ENCODE results near the gene LIMS2.

The LIMS2 gene

DNA sequence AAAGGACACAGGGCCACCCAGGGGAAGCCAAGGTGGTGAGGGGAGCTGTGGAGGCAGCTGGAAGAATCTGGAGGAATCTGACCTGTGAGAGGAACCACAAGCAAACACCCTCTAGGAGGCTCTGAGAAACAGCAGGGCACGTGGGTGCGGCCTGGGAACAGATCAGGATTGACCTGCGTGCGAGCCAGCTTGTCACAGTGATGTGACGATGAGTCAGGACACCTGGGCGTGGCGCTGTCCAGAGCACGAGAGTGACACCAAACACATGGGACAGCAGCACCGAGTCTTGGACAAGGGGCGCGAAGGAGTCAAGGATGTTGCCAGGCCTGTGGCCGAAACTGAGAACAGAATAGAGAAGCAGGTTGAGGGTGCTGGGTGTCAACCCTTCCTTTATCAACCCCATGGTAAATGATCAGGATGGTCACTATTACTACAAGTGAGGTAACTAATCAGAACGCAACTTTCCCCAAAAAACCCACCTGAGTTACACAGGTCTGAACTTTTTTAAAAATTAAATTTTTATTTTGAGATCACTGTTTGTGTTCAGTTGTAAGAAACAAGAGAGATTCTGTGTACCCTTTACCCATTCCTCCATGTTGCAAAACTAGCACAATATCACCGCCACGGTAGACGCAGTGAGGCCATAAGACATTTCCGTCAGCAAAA is 25.3 kb upstream of the LIMS2 start:
- peak; percentile 68 for DNase-seq

- no peak for DNase-seq
Observed at GRCh38 chr2:127698553-127699355, 23.4 kb upstream of the LIMS2 start.

DNA sequence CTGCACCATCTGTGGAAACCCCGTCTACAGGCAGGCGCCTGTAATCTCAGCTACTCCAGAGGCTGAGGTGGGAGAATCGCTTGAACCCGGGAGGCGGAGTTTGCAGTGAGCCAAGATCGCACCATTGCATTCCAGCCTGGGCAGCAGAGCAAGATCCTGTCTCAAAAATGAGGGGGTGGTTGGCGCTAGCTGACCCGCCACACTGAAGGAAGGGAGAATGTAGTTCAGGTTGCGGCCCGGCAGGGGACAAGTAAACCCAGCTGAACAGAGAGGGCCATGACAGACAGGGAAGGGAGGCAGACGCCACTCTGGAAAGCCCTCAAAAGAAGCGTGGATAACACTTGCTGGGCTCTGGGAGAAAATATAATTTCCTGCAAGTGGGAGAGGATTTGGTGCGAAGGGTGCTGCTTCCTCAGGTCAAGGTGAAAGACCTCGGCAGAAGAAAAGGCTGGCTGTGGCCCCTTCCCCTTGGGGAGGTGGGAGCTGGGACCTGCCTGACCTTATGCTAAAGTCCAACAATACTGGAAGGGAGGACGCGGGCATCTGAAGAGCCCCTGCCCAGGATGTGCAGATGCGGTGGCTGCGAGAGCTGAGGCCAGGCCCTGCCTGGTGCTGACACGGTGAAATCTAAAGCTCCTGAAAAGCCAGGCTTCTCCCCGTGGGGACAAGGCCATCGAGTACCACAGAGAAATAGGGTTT is 22.3 kb upstream of the LIMS2 start:
- no peak for DNase-seq

GRCh38 chr2:127695491-127696472 is 20.5 kb upstream of the LIMS2 start:
- no peak for DNase-seq

DNA sequence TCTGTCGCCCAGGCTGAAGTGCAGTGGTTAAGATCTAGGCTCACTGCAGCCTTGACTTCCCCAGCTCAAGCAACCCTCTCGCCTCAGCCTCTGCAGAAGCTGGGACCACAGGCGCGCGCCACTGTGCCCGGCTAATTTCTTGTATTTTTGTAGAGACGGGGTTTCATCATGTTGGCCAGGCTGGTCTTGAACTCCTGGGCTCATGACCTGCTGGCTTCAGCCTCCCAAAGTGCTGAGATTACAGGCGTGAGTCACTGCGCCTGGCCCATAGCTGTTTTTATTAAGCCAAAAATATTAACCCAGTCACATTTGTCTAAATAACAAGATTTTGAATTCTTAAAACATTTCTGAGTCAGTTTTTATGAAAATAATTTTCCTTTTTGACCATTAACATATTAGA is 19.7 kb upstream of the LIMS2 start:
- no peak for DNase-seq

DNA sequence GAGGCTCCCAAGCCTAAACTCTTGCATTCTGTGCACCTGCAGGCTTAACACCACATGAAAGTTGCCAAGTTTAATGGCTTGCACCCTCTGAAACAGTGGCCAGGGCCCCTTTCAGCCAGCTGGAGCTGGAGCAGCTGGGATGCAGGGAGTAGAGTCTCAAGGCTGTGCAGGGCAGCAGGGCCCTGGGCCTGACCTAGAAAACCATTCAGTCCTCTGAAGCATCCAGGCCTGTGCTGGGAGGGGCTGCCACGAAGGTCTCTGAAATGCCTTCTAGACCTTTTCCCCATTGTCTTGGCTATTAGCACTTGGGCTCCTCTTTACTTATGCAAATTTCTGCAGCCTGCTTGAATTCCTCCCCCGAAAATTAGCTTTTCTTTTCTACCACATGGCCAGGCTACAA is 15.4 kb upstream of the LIMS2 start:
- DNase-seq, result no peak

GRCh38 chr2:127688405-127688804 is 13.1 kb upstream of the LIMS2 start:
- no peak for DNase-seq

DNA sequence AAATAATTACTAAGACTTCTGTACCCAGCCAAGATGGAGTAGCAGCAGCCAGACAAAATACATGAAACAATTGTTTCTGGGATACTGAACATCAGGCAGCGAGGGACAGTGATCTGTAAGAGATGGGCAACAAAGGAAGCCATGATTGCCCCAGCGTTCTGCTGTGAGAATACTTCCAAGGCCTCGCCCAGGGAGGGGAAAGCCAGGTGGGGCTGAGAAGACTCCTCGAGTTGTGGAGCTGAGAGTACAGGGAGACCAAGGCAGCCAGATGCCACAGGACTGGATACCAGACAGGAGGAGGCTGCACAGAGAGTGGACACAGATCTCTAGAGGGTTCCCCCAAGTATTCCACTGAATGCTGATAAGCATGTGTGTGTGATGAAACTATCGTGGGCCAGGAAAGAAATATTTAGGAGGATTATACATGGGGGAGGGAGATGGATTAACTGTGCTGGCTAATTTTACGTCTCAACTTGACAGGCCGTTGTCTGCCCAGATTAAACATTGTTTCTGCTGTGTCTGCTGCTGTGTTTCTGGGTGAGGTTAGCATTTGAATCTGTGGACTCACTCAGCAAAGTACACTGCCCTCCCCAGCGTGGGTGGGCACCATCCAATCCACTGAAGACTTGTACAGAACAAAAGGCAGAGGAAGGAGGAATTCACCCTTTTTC is 10.2 kb upstream of the LIMS2 start:
- no peak for DNase-seq

DNA sequence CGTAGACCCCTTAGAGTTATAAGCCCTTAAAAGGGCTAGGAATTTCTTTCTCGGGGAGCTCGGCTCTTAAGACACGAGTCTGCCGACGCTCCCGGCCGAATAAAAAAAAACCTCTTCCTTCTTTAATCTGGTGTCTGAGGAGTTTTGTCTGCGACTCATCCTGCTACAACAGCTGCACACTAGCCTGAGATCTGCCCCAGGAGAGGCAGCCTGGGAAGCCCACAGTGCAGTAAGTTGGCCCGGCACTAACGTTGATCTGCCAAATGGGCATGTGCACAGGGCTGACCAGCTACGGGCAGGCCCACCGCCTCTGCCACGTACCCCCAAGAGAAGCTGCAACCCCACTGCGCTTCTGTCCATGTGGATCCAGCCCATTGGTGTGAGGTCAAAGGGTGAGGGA is 8.4 kb upstream of the LIMS2 start:
- no peak for DNase-seq

GRCh38 chr2:127683056-127683455 is 7.7 kb upstream of the LIMS2 start:
- no peak for DNase-seq

DNA sequence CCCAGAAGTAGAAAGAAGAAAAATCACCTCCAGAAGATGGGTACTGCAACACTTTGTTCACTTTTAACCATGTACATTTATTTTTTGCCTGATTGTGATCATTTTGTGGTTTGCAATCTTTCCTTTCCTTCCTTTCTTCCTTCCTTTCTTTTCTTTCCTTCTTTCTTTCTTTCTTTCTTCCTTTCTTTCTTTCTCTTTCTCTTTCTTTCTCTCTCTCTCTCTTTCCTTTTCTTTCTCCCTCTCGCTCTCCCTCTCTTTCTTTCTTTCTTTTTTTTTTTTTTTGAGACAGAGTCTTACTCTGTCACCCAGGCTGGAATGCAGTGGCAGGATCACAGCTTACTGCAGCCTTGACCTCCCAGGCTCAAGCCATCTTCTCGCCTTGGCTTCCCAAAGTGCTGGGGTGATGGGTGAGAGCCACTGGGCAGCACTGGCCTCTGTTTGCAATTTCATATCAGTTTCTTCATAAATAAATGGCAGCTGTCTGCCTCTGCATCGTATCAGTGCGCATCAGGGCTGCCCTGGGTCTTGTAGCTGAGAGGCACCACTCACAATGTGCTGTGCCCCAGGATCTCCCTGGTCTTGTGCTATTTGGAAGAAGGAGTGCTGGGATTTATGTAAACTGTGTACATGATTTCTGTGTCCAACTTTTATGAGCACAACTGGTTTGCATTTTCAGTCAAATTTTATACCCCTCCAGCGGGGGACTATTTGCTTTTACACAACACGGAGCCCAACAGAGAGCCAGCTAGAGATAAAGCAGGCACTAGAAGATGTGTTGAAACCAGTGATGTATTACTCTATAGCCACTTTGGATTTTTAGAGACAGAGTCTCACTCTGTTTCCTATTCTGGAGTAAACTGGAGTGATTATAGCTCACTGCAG is 6.9 kb upstream of the LIMS2 start:
- no peak for DNase-seq

DNA sequence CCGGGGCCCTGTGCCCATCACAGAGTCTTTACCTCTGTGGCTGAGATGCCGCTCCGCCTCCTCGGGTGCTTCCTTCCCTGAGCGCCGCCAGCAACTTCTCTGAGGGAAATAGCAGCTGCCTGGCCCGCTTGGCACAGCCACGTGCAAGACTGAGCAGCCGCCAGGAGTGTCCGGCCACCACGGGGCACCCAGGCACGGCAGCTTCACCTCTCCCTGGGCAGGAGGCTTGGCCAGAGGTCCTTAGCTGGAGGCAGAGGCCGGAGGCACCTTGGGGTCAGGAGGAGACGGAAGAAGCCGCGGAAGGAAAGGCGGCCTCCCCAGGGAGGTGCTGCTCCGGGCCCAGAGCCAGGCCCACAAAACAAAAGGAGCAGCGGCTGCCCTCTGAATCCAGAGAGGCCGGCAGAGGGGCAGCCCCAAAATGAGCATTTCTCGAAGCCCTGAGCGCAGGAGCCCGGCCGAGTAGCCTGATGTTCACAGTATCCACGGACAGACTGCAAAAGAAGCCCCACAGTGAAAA is 6.0 kb upstream of the LIMS2 start:
- DNase-seq, result no peak

DNA sequence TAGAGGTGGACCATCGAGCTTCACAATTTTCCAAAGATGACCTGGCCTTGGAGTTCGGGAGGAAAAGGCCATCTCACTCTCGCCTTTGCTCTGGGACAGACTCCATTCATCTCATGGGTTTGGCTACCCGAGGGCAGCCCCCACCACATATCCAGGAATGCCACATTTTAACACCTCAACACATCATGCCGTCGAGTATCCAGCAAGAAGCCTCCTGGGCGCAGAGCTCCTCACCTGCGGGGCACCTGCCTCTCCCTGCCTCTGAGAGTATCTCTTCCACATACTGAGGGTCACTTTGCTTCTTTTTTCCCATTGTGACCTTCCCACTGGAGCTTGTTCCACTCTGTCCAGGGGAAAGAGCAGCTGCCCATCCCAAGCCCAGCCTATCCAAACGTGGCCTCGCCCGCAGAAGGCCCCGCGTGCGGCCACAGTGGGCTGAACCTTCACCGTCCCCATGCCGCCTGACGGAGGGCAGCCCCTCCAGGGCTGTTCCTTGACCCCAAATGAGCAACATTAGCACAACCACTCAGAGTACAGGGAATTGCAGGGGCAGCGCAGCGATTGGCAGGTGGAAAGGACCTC is 5.5 kb upstream of the LIMS2 start:
- DNase-seq, result no peak

GRCh38 chr2:127679680-127680361 is 4.5 kb upstream of the LIMS2 start:
- DNase-seq, result no peak

- DNase-seq, result no peak
Observed at GRCh38 chr2:127678991-127679390, 3.7 kb upstream of the LIMS2 start.

- DNase-seq, result peak; percentile 47
Observed at GRCh38 chr2:127678531-127678930, 3.2 kb upstream of the LIMS2 start.

- DNase-seq, result no peak
Observed at GRCh38 chr2:127676906-127677305, 1.6 kb upstream of the LIMS2 start.

DNA sequence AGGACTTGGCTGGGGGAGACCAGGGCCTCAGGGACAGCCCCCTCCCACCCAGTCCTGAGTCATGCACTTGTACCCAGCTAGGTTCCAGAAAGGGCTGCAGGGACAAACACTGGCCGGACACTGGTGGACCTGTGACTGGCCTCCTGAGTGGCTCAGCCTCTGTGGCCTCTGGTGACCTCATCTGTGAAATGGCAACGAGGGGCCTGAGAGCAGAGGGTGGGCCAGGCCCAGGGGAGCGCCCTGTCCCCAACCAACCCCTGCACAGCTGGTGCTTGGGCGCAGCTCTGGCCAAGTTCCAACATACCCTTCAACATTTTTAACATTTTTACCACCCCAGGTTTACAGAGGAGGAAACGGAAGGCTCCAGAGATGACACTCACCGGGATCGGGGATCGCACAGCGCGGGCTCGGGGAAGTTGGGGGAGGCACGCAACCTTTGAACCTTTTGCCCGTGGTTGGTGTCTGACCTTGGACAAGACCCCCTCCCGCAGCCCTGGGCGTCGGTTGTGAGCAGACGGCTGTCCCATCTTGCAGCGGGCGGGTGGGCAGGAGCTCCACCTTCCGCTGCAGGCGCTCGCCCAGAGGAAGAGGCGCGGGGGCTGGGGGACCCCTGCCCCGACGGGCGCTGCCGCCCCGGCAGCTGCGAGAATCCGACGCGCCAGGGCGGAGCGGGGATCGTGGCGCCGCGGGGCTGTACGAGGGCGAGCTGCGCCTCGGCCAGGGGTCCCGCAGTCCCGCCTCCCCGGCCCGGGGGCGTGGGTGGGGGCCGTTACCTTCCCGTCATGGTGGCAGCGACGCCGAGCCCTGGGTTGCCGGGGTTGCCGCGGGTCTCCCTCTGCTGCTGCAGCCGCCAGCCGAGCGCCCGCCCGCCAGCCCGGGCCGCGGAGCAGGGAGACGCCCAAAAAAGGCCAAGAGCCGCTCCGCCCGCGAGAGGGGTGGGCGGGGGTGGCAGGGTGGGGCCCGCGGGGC is 805 bp downstream of the LIMS2 start:
- DNase-seq, result peak; percentile 18
